Heart right ventricle (tissue), 16 donors: ENCODE data around the gene NDUFS6. TPM values are rescaled to one million over a fixed set of nuclear protein-coding genes. Genes with fewer than 3 reads are reported as not detected.

ENCODE experiments used
- ATAC-seq, 8 donors: fragments of 200-7000 bp; cut with Tn5 transposase; one replicate each; pipeline ENCODE4 v1.9.1; 2020; ENCODE audit warnings: mild to moderate bottlenecking in 8 of 8, moderate library complexity in 8 of 8, moderate number of reproducible peaks in 1 of 8
- DNase-seq, 2 donors: peaks; one replicate each; pipeline ENCODE4 v3.0.0-alpha.2; 2020
- H3K27ac ChIP-seq, 10 donors: fragments of 200-600 bp; sonication (generic) in 2 of 10; one replicate each; pipeline versions ENCODE4 v1.5.0 to v1.8.0; 2020 to 2022; ENCODE audit warnings: mild to moderate bottlenecking in 3 of 10
- H3K27me3 ChIP-seq, 7 donors: fragments of 200-600 bp; one replicate each; pipeline ENCODE4 v1.8.0; 2021 to 2022; ENCODE audit warnings: mild to moderate bottlenecking in 2 of 7
- H3K36me3 ChIP-seq, 9 donors: fragments of 200-600 bp; sonication (generic) in 1 of 9; one replicate each; pipeline versions ENCODE4 v1.5.0 to v1.8.0; 2020 to 2022; ENCODE audit warnings: mild to moderate bottlenecking in 2 of 9
- H3K4me1 ChIP-seq, 9 donors: fragments of 200-600 bp; sonication (generic) in 1 of 9; one replicate each; pipeline versions ENCODE4 v1.5.0 to v1.8.0; 2020 to 2022; ENCODE audit warnings: mild to moderate bottlenecking in 4 of 9
- H3K4me3 ChIP-seq, 10 donors: fragments of 200-600 bp; sonication (generic) in 2 of 10; one replicate each; pipeline versions ENCODE4 v1.5.0 to v1.8.0; 2020 to 2022; ENCODE audit warnings: mild to moderate bottlenecking in 7 of 10, moderate library complexity in 2 of 10
- H3K9me3 ChIP-seq, 11 donors: fragments of 200-600 bp in 10 of 11; sonication (generic) in 2 of 11; one replicate each; pipeline versions ENCODE4 v1.5.0 to v1.8.0; 2013 to 2022; ENCODE audit warnings: mild to moderate bottlenecking in 2 of 11, control low read depth in 1 of 11, moderate library complexity in 1 of 11
- WGBS, 2 donors: extraction: QIAGEN DNeasy Blood & Tissue Kit; methylation state at CpG; one replicate each; pipeline ENCODE4 v1.1.7; 2013; ENCODE audit warnings: inconsistent platforms in 1 of 2; 5-methylcytosine and 5-hydroxymethylcytosine counted together
- intact Hi-C, 10 donors: fragments of 100-400 bp; cut with DNase I; formaldehyde crosslinking; loops; one replicate each; pipeline versions ENCODE4 v1.11.1 to v1.14.2; 2022
- polyA plus RNA-seq, 2 donors: library from polyadenylated mRNA; stranded (reverse); fragments of 200-250 nt; gene quantifications; one replicate each; pipeline ENCODE4 v1.2.3, GENCODE V29; 2013
- total RNA-seq, 10 donors: library from RNA; stranded (reverse); fragmentation: NEBNext Ultra II Directional in 3 of 10; extraction: Animal tissue kit (Norgen Biotek cat#: 25700) in 3 of 10; gene quantifications; one replicate each; pipeline versions ENCODE4 v1.2.1 to v1.2.4, GENCODE V29; 2021 to 2023
- TF ChIP-seq, protein P1 (sequence below), 9 donors: fragments of 200-600 bp; sonication (generic) in 2 of 9; IDR thresholded peaks; one replicate each; pipeline versions ENCODE4 v1.5.0 to v1.8.0; 2021 to 2022; ENCODE audit warnings: antibody characterized with exemption in 9 of 9, mild to moderate bottlenecking in 5 of 9, moderate library complexity in 1 of 9
- donor health status: Arrhythmogenic right ventricular cardiomyopathy.
- donor health status: ischemic (EF 13 %, LVEDD 7.1; RV severe dilation, severe dysfunction).
- donor health status: healthy with polysubstance abuse.
- donor health status: DM: no; HTN: yes; CAD: no.
- donor health status: DM: no; HTN: no; CAD: no.
- donor health status: ischemic (EF 25% LVEDD 6.9; RV normal size, moderate dysfunction).
- donor health status: ischemic (EF 25% LVEDD 5.7; RV mildly dilated, moderate dysfunction).
- donor health status: healthy.
- donor health status: DM: yes; HTN: yes; CAD: no.
- donor health status: Ischemic cardiomyopathy.
- donor health status: ischemic (EF 35%, LVEDD 5.7; RV mildly dilated, moderate dysfunction).
- donor health status: nonischemic (EF 11% LVEDD 7.7; RV severe dilation, severe dysfunction).
- donor health status: DM: yes; HTN: yes; CAD: no.
- donor health status: PGD.
- donor health status: ischemic (EF 29% LVEDD 5.4; RV normal size, mild dysfunction).
- donor health status: nonischemic (EF 23%, LVEDD 6.1; RV moderate dilation, normal function).

The NDUFS6 gene
- total and polyA plus RNA-seq, 12 donors = 60.2 to 198 (median 87.9) TPM

- peaks cover 0 to 33% (median 5%) of the 10 kb centered on the region in 7 donors for H3K27me3 ChIP-seq
- WGBS, 2 donors = 79 to 82% methylated on average over 13 of the region's 13 CpGs
- no peak for ATAC-seq
- DNase-seq = no peak
- H3K4me1 ChIP-seq = peaks cover 0 to 7% (median 0%) of the 10 kb centered on the region in 9 donors
- peaks cover 0 to 4% (median 0%) of the 10 kb centered on the region in 9 donors for H3K36me3 ChIP-seq
- no peak overlapping the region for H3K27ac ChIP-seq
- intact Hi-C loops = no loop called here
- H3K4me3 ChIP-seq = no peak overlapping the region
- no peaks in the 10 kb centered on the region for H3K9me3 ChIP-seq
- TF ChIP-seq, protein P1, sequence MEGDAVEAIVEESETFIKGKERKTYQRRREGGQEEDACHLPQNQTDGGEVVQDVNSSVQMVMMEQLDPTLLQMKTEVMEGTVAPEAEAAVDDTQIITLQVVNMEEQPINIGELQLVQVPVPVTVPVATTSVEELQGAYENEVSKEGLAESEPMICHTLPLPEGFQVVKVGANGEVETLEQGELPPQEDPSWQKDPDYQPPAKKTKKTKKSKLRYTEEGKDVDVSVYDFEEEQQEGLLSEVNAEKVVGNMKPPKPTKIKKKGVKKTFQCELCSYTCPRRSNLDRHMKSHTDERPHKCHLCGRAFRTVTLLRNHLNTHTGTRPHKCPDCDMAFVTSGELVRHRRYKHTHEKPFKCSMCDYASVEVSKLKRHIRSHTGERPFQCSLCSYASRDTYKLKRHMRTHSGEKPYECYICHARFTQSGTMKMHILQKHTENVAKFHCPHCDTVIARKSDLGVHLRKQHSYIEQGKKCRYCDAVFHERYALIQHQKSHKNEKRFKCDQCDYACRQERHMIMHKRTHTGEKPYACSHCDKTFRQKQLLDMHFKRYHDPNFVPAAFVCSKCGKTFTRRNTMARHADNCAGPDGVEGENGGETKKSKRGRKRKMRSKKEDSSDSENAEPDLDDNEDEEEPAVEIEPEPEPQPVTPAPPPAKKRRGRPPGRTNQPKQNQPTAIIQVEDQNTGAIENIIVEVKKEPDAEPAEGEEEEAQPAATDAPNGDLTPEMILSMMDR (IDR thresholded peaks at IDR 0.05) = no peak
Measured at GRCh38 chr5:1835431-1835830, 34.2 kb downstream of the NDUFS6 start.

DNA sequence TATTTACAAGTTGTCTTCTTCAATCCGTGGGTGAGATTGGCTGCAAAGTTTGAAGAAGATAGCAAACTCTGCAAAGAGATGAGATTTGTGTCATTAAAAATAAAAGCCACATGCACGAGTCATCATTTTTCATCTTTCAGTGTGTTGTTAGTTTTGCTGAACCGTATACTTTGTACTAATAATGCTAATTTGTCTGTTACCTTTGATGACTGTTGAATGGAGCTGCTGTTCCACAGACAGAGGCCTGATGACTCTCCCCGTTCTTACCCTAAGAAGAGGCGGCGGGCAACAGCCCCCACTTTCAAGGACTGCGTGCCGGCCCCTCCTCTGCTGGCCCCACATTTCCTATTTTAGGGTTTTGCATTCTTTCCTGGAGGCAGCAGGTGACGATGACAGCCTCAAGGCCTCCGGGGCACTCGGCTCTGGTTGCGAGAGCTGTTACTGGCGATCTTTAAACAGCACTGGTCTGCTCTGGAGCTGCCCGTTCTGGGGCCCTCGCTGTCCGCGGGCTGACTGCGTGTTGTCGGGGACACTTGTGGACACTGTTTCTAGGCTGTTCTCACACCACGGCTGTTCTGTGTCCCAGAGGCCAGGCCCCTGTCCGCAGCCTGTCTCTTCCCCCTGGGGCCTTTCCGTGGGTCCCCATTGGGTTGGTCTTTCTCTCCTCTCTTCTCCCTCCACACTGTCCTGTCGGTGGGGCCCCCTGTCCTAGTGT, 35.1 kb downstream of the NDUFS6 start:
- TF ChIP-seq, protein P1 (IDR thresholded peaks at IDR 0.05) = no peak
- WGBS, 2 donors = 26 to 42% methylated on average over 23 of the region's 23 CpGs
- Histone ChIP-seq H3K9me3 (no peaks in the 10 kb centered on the region), H3K4me1 (peaks cover 0 to 14% (median 3%) of the 10 kb centered on the region in 9 donors), H3K4me3 (no peak overlapping the region), H3K36me3 (no peaks in the 10 kb centered on the region), H3K27me3 (peaks cover 0 to 42% (median 14%) of the 10 kb centered on the region in 7 donors), H3K27ac (peak overlapping the region in 8 of 10 donors; percentile 46 to 75 (median 66))
- intact Hi-C loops = no loop called here
- peak; percentile 34 to 37 for DNase-seq
- ATAC-seq = peak; percentile 30 to 69 (median 64)

GRCh38 chr5:1836891-1837880, 36.0 kb downstream of the NDUFS6 start:
- WGBS, 2 donors = 59 to 66% methylated on average over 32 of the region's 32 CpGs
- DNase-seq = no peak
- no peaks in the 10 kb centered on the region for H3K36me3 ChIP-seq
- peak overlapping the region in 8 of 10 donors; percentile 46 to 75 (median 66) for H3K27ac ChIP-seq
- intact Hi-C loops = no loop called here
- peaks cover 0 to 42% (median 16%) of the 10 kb centered on the region in 7 donors for H3K27me3 ChIP-seq
- no peak for ATAC-seq
- no peak overlapping the region for H3K4me3 ChIP-seq
- TF ChIP-seq, protein P1 (IDR thresholded peaks at IDR 0.05) = no peak
- H3K9me3 ChIP-seq = no peaks in the 10 kb centered on the region
- H3K4me1 ChIP-seq = peaks cover 0 to 17% (median 4%) of the 10 kb centered on the region in 9 donors

GRCh38 chr5:1838013-1838412, 36.8 kb downstream of the NDUFS6 start:
- Histone ChIP-seq H3K4me3 (no peak overlapping the region), H3K9me3 (no peaks in the 10 kb centered on the region), H3K4me1 (peaks cover 0 to 17% (median 4%) of the 10 kb centered on the region in 9 donors), H3K27ac (no peak overlapping the region), H3K36me3 (no peaks in the 10 kb centered on the region), H3K27me3 (peaks cover 0 to 42% (median 16%) of the 10 kb centered on the region in 7 donors)
- WGBS, 2 donors = 70 to 72% methylated on average over 9 of the region's 9 CpGs
- no peak for DNase-seq
- intact Hi-C loops = no loop called here
- no peak for ATAC-seq
- TF ChIP-seq, protein P1 (IDR thresholded peaks at IDR 0.05) = no peak
